Thoracic aorta (tissue), 2 donors: Measurements from ENCODE around the gene AMIGO1. TPM values are rescaled to one million over a fixed set of nuclear protein-coding genes. Genes with fewer than 3 reads are reported as not detected.

Source experiments
- ATAC-seq: fragments of 150-250 bp; one replicate; pipeline ENCODE4 v1.8.0; 2017; ENCODE audit warnings: low read depth; ENCODE audit not compliant: insufficient number of reproducible peaks, low FRiP score
- DNase-seq: peaks from one replicate; pipeline ENCODE4 v3.0.0-alpha.2; 2020; ENCODE audit warnings: low spot score
- H3K27ac ChIP-seq, 2 donors: fragments of 200-600 bp; sonication (generic); 1 replicate in 1 of 2; 2 replicates in 1 of 2; pipeline ENCODE4 v1.5.1; 2016; ENCODE audit warnings: mild to moderate bottlenecking in 2 of 2, moderate library complexity in 2 of 2
- H3K27me3 ChIP-seq: fragments of 200-600 bp; sonication (generic); replicated peaks from 2 replicates; pipeline ENCODE4 v1.6.0; 2016; ENCODE audit warnings: mild to moderate bottlenecking; ENCODE audit not compliant: insufficient read depth
- H3K36me3 ChIP-seq: fragments of 200-600 bp; sonication (generic); one replicate; pipeline ENCODE4 v1.5.1; 2016
- H3K4me1 ChIP-seq, 2 donors: fragments of 200-600 bp; sonication (generic); 1 replicate in 1 of 2; 2 replicates in 1 of 2; pipeline versions ENCODE4 v1.5.1 to v1.6.0; 2016; ENCODE audit warnings: low read depth in 2 of 2, mild to moderate bottlenecking in 1 of 2; ENCODE audit not compliant: control insufficient read depth in 1 of 2
- H3K4me3 ChIP-seq: fragments of 200-600 bp; sonication (generic); 2 replicates; pipeline ENCODE4 v1.5.1; 2016; ENCODE audit warnings: mild to moderate bottlenecking
- H3K9me3 ChIP-seq: fragments of 200-600 bp; sonication (generic); 2 replicates; pipeline ENCODE4 v1.5.1; 2016
- CTCF ChIP-seq: fragments of 200-600 bp; sonication (generic); IDR thresholded peaks from one replicate; pipeline ENCODE4 v1.5.1; 2019; ENCODE audit warnings: antibody characterized with exemption
- total RNA-seq, 2 donors: library from RNA; depleted of rRNA; stranded (reverse); fragments of >200 nt; gene quantifications; one replicate each; pipeline versions ENCODE4 v1.1.0 to v1.2.3, GENCODE V29; 2016

Gene AMIGO1
- total RNA-seq, 2 donors from 2014 or later = 7.8 to 16.0 TPM

- no peak for TF ChIP-seq CTCF
Measured at GRCh38 chr1:109454497-109455133, 54.9 kb downstream of the AMIGO1 start.

More at GRCh38 chr1:109454497-109455133, 54.9 kb downstream of the AMIGO1 start:
- Histone ChIP-seq H3K27ac (no peak overlapping the region), H3K27me3 (no peaks in the 10 kb centered on the region), H3K36me3 (no peaks in the 10 kb centered on the region), H3K9me3 (no peaks in the 10 kb centered on the region), H3K4me3 (no peak overlapping the region), H3K4me1 (no peaks in the 10 kb centered on the region)
- DNase-seq (no peak), ATAC-seq (no peak)

Other genes starting within 250 kb of the AMIGO1 start
- 1 to 10 TPM; 2.4 to 2.5 TPM for gene PSRC1, start 226.6 kb downstream of the AMIGO1 start, total RNA-seq
- 1 to 10 TPM in 1 of 2 donors, not detected in 1; 1.1 TPM for gene MYBPHL, start 202.7 kb downstream of the AMIGO1 start, total RNA-seq
- gene SORT1, start 111.8 kb downstream of the AMIGO1 start, total RNA-seq = 100 to 1,000 TPM; 225 to 231 TPM
- gene PSMA5, start 83.3 kb downstream of the AMIGO1 start, total RNA-seq = 10 to 100 TPM; 17.3 to 20.1 TPM
- 1 to 10 TPM; 4.2 to 6.1 TPM for gene SYPL2, start 43.2 kb downstream of the AMIGO1 start, total RNA-seq
- gene ATXN7L2, start 25.8 kb downstream of the AMIGO1 start, total RNA-seq = 1 to 10 TPM; 3.1 to 7.7 TPM
- 10 to 100 TPM in 1 of 2 donors, 1 to 10 TPM in 1; 9.5 to 16.5 TPM for gene CYB561D1, start 15.6 kb downstream of the AMIGO1 start, total RNA-seq
- not detected for gene GPR61, start 30.1 kb upstream of the AMIGO1 start, total RNA-seq
- 1 to 10 TPM; 5.4 to 9.3 TPM for gene GNAI3, start 38.9 kb upstream of the AMIGO1 start, total RNA-seq
- gene GNAT2, start 109.9 kb upstream of the AMIGO1 start, total RNA-seq = not detected
- gene AMPD2, start 110.1 kb upstream of the AMIGO1 start, total RNA-seq = 100 to 1,000 TPM; 169 to 202 TPM
- gene GSTM4, start 146.4 kb upstream of the AMIGO1 start, total RNA-seq = 10 to 100 TPM; 15.7 to 28.4 TPM
- 10 to 100 TPM; 49.0 to 72.4 TPM for gene GSTM2, start 158.3 kb upstream of the AMIGO1 start, total RNA-seq
- gene GSTM1, start 178.1 kb upstream of the AMIGO1 start, total RNA-seq = not detected
- 1 to 10 TPM; 2.0 to 6.9 TPM for gene GSTM5, start 202.5 kb upstream of the AMIGO1 start, total RNA-seq
- gene GSTM3, start 231.3 kb upstream of the AMIGO1 start, total RNA-seq = 10 to 100 TPM; 33.1 to 68.6 TPM